HuH-7 (cell line): ENCODE measurements around the gene PEAK1.

Experiments used
- DNase-seq: peaks from one replicate; pipeline ENCODE4 v3.0.0; 2011; ENCODE audit warnings: low spot score

PEAK1 gene

DNA sequence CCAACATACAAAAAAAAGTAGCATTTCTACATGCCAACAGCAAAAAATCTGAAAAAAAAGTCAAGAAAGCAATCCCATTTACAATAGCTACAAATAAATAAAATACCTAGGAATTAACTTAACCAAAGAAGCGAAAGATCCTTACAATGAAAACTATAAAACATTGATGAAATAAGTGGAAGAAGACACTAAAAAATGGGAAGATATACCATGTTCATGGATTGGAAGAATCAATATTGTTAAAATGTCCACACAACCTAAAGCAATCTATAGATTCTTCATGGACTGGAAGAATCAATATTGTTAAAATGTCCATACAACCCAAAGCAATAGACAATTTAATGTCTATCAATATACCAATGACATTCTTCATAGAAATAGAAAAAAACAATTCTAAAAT lies 21.0 kb downstream of the PEAK1 start:
- DNase-seq = no peak

DNA sequence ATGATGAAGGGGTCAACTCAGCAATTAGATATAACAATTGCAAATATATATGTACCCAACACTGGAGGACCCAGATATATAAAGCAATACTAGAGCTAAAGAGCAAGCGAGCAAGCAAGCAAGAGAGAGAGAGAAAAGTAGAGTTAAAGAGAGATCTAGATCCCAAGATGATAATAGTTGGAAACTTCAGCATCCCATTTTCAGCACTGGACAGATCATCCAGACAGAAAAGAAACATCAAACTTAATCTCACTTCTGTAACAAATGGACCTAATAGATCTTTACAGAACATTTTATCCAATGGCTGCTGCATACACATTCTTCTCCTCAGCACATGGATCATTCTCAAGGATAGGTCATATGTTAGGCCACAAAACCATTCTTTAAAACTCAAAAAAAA lies 23.2 kb downstream of the PEAK1 start:
- DNase-seq = no peak

DNA sequence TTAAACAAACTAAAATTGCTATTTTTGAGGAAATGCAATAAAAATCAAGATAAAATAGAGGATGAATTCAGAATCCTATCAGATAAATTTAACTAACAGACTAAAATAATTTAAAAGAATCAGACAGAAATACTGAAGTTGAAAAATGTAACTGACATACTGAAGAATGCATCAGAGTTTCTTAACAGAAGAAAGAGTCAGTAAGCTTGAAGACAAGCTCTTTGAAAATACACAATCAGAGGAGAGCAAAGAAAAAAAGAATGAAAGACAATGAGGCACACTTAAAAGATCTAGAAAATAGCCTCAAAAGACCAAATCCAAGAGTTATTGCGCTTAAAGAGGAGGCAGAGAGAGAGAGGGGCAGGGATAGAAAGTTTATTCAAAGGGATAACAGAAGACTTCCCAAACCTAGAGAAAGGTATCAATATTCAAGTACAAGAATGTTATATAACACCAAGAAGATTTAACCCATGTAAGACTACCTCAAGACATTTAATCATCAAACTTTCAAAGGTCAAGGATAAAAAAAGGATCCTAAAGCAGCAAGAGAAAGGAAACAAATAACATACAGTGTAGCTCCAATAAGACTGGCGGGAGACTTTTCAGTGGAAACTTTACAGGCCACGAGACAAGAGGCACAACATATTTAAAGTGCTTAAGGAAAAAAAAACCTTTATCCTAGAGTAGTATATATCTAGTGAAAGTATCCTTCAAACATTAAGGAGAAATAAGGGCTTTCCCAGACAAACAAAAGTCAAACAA lies 24.7 kb downstream of the PEAK1 start:
- DNase-seq = no peak

DNA sequence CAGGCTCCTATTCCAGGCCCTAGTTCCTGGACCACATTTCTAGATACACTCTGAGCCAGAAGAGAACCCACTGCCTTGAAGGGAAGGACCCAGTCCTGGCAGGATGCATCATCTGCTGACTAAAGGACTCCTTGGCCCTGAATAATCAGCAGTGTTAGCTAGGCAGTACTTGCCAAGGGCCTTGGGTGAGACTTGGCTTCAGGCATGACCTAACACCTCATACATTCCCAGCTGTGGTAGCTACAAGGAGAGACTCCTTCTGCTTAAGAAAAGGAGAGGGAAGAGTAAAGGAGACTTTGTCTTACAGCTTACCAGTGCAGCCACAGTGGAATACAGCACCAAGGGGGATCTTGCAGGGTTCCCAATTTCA lies 26.4 kb downstream of the PEAK1 start:
- DNase-seq = no peak

DNA sequence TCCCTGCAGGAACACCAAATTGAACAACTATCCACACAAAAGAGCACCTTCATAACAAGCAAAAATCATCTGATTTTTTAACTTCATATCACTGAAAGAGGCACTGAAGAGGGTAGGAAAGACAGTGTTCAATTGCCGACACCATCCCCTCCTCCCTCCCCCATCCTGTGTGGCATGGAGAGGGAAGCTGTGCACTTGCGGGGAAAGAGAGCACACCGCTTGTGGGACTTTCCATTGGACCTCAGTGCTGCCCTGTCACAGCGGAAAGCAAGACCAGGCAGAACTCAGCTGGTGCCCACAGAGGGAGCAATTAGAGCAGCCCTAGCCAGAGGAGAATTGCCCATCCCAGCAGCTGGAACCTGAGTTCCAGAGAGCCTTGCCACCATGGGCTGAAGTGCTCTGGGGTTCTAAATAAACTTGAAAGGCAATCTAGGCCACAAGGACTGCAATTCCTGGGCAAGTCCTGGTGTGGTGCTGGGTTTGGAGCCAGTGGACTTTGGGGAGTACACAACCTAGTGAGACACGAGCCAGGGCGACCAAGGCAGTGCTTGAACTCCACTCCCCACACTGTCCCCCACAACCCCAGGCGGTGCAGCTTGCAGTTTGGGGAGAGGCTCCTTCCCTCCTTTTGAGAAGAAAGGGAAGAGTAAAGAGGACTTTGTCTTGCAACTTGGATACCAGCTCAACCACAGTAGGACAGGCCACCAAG lies 27.0 kb downstream of the PEAK1 start:
- no peak for DNase-seq

DNA sequence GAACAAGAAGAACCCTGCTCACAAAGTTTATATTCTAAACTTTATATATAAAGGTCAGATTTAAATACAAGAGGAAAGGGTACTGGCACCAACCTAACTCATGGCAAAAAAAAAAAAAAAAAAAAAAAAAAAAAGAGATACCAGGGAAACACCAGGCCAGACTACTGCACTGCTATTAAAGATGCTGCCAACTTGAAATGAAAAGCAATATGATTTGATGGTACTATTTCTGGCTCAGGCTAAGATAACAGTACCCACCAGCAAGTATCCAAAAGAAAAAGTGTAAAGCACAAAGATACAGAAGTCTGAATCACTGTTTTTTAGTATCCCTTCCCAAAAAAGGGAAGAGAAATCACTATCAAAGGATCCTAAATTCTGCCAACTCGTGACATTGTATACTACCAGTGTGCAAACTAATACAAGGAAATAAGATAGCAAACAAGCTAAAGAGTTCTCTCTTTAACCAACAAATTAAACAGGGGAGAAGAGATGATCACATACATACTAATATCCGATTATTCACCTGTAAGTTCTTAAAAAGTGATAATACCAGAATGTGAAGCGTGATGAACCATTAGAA lies 28.4 kb downstream of the PEAK1 start:
- DNase-seq = no peak

DNA sequence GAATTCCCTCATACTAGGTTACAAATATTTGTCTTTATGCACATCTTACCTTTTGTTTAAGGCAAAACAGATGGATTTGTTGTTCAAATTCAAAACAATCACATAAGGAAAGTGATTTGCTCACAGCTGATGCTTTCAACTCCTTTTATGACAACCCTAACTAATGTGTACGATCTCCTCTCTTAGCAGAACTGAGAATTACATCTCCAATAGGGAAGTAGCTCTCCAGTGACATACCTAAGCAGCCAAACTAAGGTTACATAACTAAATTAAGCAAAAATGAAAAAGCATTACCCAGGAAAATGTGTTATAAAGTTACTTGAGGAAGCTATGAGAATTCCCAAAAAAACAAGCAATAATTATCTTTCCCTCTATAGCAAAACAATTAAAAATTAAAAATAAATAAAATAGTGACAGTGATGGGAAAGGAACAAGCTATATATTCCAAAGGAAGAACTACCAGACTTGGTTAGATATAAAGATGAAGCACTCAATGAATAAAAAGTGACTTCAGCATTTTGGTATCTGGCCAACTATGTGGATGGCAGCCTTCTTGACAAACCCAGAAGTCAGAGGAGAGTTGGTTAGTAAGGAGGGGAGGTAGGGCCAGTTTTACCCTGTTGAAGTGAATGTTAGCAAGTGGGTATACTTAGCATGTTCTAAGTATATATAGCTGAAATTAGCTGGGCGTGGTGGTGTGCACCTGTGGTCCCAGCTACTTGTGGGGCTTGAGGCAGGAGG lies 32.4 kb downstream of the PEAK1 start:
- DNase-seq = no peak

DNA sequence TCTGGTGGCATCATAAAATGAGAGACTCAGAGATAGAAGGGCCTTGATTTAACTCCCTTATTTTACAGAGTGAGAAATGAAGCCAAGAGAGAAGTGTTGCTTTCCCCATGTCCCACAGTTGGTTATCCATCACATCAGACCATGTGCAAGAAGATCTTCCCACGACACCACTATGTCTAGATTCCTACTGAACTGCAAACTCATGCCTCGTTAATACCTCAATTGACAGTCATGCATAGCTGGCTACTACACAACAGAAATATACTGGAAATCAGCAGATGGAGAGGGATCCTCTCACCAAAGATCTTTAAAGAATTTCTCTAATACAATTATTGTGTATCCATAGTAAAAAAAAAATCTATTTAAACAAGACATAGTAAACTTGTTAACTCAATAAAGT lies 33.3 kb downstream of the PEAK1 start:
- no peak for DNase-seq

DNA sequence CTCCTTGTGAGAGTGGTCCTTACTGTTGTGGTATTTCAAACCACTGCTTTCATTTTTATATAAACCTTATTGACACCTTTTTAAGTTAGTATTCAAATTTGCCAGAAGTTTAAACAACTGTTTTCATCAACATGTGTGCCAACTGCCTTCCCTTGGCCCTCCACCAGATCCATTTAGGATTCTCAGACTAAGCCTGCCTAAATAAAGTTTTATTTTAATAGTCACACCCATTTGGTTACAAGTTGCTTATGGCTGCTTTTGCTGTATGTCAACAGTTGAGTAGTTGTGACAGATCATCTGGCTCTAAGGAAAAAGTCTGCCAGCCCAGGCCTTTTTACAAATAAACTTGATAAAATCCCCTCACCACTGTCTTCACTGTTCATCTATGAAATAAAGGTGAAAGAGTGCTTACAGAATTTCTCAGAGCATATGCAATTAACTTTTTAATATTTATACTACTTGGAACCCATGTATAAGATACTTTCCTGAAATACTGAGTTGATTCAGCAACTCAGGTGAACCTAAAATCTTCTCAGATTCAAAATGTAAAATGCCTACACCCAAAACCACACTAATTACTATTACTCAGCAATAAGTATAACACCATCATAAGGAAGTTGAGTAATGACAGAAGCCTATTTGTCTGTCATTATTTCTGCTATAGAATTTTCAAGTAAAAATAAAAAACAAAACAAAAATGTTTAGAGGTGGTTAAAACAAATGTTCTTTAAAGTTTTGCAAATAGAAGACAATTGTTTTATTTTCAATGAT lies 35.1 kb downstream of the PEAK1 start:
- no peak for DNase-seq

DNA sequence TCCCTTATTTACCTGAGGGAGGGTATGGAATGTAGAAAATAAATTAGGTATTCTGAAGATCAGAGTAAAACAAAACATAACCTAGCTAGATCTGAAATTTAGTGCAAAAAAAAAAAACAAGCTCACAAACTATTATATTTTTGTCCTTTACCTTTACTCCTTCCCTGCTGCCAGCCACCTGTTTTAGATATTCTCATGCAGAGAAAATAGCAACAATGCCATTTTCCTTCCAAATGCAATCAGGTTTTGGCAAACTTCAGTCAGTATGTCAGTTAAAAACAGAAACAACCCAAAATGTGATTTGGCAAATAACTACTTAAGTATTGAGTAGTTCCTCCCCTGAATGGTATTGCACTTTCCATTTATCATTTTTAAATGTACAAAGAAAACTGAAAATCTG lies 35.8 kb downstream of the PEAK1 start:
- DNase-seq = no peak

DNA sequence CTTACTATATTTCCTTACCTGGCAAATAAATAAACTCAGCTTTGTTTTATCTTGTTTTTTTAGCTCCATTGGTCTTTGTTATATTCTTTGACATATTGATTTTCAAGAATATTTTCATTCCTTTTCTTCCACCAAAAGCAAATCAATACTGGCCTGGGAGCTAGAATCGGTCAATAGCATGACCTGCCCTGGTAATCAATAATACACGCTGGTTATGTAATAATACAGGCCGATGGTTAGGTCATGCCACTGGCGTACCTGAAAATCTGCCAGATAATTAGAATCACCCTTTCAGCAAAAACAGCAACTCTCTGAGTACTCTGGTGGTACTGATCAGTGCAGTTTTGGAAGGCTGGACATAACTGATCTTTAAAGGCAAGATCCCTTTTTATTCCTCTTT lies 39.9 kb downstream of the PEAK1 start:
- DNase-seq = no peak

DNA sequence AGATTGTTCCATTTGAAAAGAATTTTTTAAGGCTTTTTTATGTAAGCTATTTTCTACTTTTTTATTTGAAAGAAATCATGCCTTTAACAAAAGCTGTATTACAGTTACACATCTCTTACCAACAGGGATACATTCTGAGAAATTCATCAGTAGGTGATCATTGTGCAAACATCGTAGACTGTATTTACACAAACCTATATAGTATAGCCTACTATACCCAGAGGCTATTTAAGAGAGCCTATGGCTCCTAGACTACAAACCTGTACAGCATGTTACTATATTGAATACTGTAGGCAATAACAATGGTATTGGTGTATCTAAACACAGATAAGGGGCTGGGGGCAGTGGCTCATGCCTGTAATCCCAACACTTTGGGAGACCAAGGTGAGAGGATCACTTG lies 43.1 kb downstream of the PEAK1 start:
- no peak for DNase-seq

DNA sequence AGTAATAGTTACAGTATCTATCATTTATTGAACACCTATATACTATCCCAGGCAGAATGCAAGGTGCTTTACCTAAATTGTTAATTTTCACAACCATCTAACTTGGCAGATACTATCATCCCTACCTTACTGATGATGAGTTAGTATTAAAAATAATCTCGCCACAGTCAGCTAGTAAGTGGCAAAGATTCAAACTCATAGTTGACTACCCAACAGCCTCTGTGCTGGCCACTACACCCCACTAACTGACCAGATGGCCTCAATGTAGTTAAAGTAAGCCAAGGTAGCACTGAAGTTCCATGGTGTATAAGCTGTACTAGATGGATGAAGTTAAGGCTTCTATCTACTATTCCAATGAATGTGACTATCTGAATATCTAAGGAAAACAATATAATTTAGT lies 44.8 kb downstream of the PEAK1 start:
- no peak for DNase-seq

DNA sequence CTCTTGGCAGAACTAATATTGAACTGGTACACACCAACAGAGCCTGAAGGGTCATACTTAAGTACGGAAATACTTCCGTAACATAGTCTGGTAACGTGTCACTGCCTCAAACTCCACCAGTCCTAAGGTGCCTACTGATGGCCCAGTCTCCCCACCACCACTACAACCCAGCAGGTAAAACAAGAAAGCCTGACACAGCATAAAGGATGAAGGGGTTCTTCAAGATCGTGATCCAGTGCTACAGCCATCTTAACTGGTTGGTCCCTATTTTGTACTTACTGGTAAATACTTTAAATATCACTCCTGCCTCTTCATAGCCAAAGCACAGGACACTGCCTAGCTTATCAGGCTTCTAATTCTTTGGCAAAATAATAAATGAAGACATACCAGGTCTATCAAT lies 46.5 kb downstream of the PEAK1 start:
- DNase-seq = no peak

DNA sequence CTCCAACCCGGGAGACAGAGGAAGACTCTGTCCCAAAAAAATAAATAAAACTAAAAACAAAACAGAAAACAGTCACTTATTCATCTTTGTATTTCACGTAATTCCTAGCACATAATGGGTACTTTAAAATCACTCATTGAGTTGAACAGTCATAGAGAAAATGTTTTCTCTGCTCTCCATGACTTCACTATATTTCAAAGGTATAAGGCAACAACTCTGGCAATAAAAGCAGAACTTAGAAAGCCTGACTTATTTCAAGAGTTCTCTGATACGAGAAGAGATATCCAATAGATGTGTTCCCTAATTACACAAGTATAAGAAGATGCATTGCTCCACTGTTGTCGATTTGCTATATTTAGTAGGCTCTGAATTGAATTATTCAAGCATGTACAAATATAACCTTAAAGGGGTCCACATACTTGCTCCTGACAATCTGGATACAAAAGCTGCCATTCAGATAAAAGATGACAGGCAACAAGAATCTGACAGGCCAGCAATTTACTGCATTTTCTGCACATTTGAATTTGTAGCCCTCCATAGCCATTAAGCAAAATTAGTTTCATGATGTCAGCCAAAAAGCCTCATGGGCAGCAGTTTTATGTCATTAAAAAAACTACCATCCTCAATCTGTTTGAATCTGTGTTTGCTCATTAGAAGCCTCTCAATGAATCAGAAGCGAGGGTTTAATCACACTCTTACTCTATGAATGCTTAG lies 47.9 kb downstream of the PEAK1 start:
- DNase-seq = no peak

DNA sequence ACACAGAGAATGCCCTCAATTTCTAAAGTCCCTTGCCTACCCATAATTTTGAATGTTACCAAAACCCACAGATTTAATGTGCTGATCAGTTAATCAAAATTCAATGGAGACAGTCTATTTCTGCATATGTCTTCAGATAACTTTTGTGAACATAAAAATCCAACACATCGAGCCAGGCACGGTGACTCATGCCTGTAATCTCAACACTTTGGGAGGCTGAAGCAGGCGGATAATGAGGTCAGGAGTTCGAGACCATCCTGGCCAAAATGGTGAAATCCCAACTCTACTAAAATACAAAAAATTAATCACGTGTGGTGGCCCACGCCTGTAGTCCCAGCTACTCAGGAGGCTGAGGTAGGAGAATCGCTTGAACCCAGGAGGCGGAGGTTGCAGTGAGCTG lies 49.3 kb downstream of the PEAK1 start:
- no peak for DNase-seq

DNA sequence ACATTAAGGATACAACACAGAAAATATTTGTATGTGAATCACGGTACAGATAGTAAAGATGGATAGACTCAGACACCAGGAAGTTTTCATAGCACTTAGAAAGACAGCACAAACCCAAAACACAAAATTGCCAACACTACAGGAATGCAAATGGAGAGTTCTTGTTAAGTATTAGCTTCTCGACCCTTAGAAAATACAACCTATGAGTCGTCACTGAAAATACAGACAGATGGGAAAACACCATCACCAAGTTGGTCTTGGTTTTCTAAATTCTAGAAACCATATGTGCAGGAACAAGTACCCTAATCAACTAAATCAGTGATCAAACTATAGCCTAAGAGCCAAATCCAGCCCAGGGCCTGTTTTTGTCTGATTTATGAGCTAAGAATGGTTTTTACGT lies 50.7 kb downstream of the PEAK1 start:
- no peak for DNase-seq

DNA sequence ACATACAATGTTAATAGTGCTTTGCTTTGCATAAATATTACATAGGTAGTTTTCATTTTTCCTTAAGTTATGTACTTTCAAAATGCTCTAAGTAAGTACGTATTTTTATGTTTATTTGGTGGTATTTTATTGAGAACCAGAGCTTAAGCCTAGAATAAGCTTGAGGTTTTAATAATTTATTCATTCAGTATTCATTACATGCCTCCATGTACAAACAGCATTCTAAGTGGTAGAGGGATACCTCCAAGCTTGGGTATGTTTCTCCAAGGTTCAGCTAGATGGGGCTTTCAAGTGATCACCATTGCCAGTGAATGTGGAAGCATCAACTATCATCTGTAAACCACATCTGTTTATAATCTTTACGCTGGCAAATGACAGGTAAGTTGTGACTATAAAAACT lies 52.3 kb downstream of the PEAK1 start:
- no peak for DNase-seq

DNA sequence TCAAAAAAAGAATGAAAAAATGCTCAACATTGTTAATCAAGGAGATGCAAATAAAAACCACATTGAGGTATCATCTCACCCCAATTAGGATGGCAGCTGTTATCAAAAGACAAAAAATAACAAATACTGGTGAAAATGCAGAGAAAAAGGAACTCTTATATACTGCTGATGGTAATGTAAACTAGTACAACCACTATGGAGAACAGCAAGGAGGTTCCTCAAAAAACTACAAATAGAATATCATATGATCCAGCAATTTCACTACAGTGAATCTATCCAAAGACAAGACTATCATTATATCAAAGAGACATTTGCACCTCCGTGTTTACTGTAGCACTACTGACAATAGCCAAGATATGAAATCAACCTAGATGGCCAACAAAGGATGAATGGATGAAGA lies 58.4 kb downstream of the PEAK1 start:
- no peak for DNase-seq

DNA sequence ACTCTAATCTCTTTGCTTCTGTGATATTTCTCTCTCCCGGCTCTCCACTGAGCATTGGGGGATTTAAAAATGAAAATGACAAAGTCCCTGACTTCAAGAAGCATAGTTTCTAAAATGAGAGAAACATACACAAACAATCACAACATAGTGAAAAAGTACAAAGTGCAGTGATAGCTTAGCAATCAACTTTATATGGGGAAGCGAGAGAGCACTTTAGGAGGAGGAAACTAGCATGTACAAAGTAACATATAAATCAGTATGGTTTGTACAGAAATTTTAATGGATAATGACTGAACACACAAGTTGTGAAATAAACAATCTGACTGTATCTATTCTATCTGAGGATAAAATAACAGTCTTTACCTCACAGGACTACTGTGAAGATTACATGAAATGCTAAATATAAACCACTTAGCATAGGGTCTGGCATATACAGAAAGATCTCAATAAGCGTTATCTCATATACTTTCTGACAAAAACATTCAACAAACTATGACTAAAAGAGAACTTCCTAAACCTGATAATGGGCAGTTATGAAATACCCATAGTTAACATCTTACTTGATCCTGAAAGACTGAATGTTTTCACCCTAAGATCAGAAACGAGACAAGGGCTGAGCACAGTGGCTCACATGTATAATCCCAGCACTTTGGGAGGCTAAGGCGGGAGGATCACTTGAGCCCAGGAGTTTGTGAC lies 61.2 kb downstream of the PEAK1 start:
- DNase-seq = no peak

DNA sequence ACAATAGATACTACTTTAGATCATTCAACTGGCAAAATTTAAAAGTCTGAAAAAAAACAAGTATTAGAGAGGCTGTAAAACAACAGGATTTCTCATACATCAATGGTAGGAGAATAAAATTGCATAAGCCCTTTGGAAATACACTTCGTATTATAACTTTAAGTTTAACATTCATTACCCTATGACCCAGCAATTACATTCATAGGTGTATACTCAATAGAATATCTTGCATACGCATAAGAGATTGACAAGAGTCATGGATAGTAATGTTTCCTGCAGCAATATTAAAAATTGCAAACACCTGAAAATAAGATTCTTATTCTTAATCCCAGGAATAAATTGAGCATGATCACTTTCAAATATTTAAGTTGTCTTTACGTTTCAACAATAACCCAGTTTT lies 63.6 kb downstream of the PEAK1 start:
- no peak for DNase-seq
